CD4-positive, alpha-beta T cell (primary cell): Measurements from ENCODE around the gene ANKDD1B. TPM values are rescaled to one million over a fixed set of nuclear protein-coding genes. Genes with fewer than 3 reads are reported as not detected.

ENCODE experiments used
- ATAC-seq: fragments of 200-7000 bp; cut with Tn5 transposase; one replicate; pipeline ENCODE4 v1.10.0; 2022; ENCODE audit warnings: mild to moderate bottlenecking; ENCODE audit not compliant: poor library complexity
- CTCF ChIA-PET: fragments of 350-600 bp; sonication (Branson Sonifier 250); formaldehyde crosslinking; loops from one replicate; lab custom pipeline; 2021; ENCODE audit warnings: antibody characterized with exemption, inconsistent platforms; lab: Charles Lee
- POLR2A ChIA-PET: fragments of 350-600 bp; sonication (Branson Sonifier 250); formaldehyde crosslinking; loops from one replicate; lab custom pipeline; 2021; ENCODE audit warnings: antibody characterized with exemption, inconsistent platforms; lab: Charles Lee
- DNase-seq, 14 experiments: peaks; one replicate each; pipeline ENCODE4 v3.0.0-alpha.2; 2013 to 2020; ENCODE audit warnings: mixed read lengths in 2 of 14
- H3K27ac ChIP-seq, 2 donors: one replicate each; pipeline versions ENCODE4 v1.5.1 to v1.7.0; 2013; ENCODE audit warnings: low read length in 2 of 2, low read depth in 1 of 2, mild to moderate bottlenecking in 1 of 2
- H3K27me3 ChIP-seq, 2 experiments: 1 replicate in 1 of 2; 2 replicates in 1 of 2; pipeline versions ENCODE4 v1.6.1 to v1.7.0; 2013; ENCODE audit warnings: low read length in 2 of 2, control low read depth in 1 of 2, mild to moderate bottlenecking in 1 of 2, moderate library complexity in 1 of 2; ENCODE audit not compliant: insufficient read depth in 2 of 2, control insufficient read depth in 1 of 2
- H3K36me3 ChIP-seq: one replicate; pipeline ENCODE4 v1.6.1; 2013; ENCODE audit warnings: low read length, control low read depth; ENCODE audit not compliant: insufficient read depth
- H3K4me1 ChIP-seq: one replicate; pipeline ENCODE4 v1.6.1; 2013; ENCODE audit warnings: low read length, control low read depth; ENCODE audit not compliant: insufficient read depth
- H3K4me3 ChIP-seq: one replicate; pipeline ENCODE4 v1.5.1; 2013; ENCODE audit warnings: mild to moderate bottlenecking, low read length, moderate library complexity
- H3K9me3 ChIP-seq, 2 experiments: 1 replicate in 1 of 2; 2 replicates in 1 of 2; pipeline versions ENCODE4 v1.6.1 to v1.7.0; 2013; ENCODE audit warnings: low read length in 2 of 2, mild to moderate bottlenecking in 2 of 2, control low read depth in 1 of 2, moderate library complexity in 1 of 2; ENCODE audit not compliant: control insufficient read depth in 1 of 2, insufficient read depth in 1 of 2
- H3K27ac Mint-ChIP-seq: one replicate; pipeline ENCODE4 v1.8.0; 2020; ENCODE audit warnings: mixed read lengths
- H3K27me3 Mint-ChIP-seq: one replicate; pipeline ENCODE4 v1.8.0; 2021; ENCODE audit warnings: mixed read lengths
- H3K36me3 Mint-ChIP-seq: one replicate; pipeline ENCODE4 v1.8.0; 2021; ENCODE audit warnings: low read depth, mixed read lengths
- H3K4me1 Mint-ChIP-seq: one replicate; pipeline ENCODE4 v1.8.0; 2021; ENCODE audit warnings: low read depth, mixed read lengths
- H3K4me3 Mint-ChIP-seq: one replicate; pipeline ENCODE4 v1.8.0; 2020; ENCODE audit warnings: mild to moderate bottlenecking, mixed read lengths
- H3K9me3 Mint-ChIP-seq: one replicate; pipeline ENCODE4 v1.8.0; 2020; ENCODE audit warnings: mixed read lengths
- intact Hi-C, 2 experiments: fragments of 100-400 bp; cut with DNase I in 1 of 2; cut with micrococcal nuclease in 1 of 2; formaldehyde crosslinking; loops; one replicate each; pipeline versions ENCODE4 v1.15.1 to v1.9.0; 2023 to 2025; cut with DNase I, micrococcal nuclease
- total RNA-seq, 174 experiments: library from RNA in 2 of 174; stranded (reverse) in 2 of 174; gene quantifications; one replicate each; pipeline ENCODE4 v1.2.3 and lab custom pipeline; 2021 to 2026
- TF ChIP-seq, protein P1 (sequence below): fragments of 200-600 bp; IDR thresholded peaks from one replicate; pipeline ENCODE4 v1.8.0; 2022; ENCODE audit warnings: antibody characterized with exemption, mild to moderate bottlenecking

The ANKDD1B gene
- total RNA-seq, 2 experiments from 2014 or later: 0.30 TPM; not detected in 1

DNA sequence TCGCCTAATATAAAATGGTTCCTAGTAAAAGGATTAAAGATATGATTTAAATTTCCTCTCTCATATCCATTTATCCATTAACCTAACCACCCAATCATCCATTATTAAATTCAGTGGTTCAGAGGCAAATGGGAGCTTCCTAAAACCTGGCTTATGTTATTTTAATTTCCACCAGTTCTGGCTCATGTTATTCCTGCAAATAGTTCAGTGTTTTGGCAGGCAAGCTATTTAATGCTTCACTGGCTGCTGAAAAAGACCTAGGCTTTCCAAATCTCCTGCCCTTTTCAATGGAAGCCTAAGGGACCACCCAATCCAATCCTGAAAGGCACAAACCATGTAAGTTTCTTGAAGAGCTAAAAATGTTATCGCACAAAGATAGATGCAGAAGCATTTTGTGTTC is 53.7 kb downstream of the ANKDD1B start:
- H3K27ac Mint-ChIP-seq: no peak overlapping the region
- H3K4me3 ChIP-seq: no peak overlapping the region
- CTCF ChIA-PET: no interaction called here

DNA sequence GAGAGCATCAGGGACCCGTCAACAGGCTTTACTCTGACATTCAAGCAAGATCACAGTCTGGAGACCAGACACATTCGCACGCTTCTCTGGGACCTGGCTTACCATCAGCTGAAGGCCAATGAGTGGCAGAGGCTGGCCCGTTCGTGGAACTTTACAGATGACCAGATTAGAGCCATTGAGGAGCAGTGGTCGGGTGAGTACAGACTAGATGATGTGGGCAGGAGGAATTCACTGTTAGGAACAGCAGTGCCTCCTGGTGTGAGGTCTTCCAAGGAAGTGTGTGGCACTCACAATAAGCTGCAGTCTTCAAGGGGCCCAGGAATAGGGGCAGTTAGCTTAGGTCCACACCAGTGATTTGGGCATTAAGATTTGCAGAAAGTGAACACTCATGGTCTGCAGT is 55.5 kb downstream of the ANKDD1B start:
- POLR2A ChIA-PET: no interaction called here

More for the DNA sequence above, 53.7 kb downstream of the ANKDD1B start:
- Histone ChIP-seq H3K9me3 (no peaks in the 10 kb centered on the region), H3K4me1 (peaks cover 12% of the 10 kb centered on the region), H3K36me3 (no peaks in the 10 kb centered on the region), H3K27me3 (no peaks in the 10 kb centered on the region), H3K27ac (no peak overlapping the region)
- H3K27me3 Mint-ChIP-seq: no peaks in the 10 kb centered on the region
- intact Hi-C loops: no loop called here
- ATAC-seq (no peak), DNase-seq (no peak)
- H3K9me3 Mint-ChIP-seq: no peaks in the 10 kb centered on the region
- TF ChIP-seq, protein P1, sequence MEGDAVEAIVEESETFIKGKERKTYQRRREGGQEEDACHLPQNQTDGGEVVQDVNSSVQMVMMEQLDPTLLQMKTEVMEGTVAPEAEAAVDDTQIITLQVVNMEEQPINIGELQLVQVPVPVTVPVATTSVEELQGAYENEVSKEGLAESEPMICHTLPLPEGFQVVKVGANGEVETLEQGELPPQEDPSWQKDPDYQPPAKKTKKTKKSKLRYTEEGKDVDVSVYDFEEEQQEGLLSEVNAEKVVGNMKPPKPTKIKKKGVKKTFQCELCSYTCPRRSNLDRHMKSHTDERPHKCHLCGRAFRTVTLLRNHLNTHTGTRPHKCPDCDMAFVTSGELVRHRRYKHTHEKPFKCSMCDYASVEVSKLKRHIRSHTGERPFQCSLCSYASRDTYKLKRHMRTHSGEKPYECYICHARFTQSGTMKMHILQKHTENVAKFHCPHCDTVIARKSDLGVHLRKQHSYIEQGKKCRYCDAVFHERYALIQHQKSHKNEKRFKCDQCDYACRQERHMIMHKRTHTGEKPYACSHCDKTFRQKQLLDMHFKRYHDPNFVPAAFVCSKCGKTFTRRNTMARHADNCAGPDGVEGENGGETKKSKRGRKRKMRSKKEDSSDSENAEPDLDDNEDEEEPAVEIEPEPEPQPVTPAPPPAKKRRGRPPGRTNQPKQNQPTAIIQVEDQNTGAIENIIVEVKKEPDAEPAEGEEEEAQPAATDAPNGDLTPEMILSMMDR: no peak
- POLR2A ChIA-PET: interaction anchor here (1.2 kb wide), 1 partner anchor 18 kb away, joined by 3 read pairs; no protein-coding TSS in a partner anchor
- H3K4me3 Mint-ChIP-seq: no peak overlapping the region
- no peaks in the 10 kb centered on the region for H3K36me3 Mint-ChIP-seq
- H3K4me1 Mint-ChIP-seq: peaks cover 14% of the 10 kb centered on the region

DNA sequence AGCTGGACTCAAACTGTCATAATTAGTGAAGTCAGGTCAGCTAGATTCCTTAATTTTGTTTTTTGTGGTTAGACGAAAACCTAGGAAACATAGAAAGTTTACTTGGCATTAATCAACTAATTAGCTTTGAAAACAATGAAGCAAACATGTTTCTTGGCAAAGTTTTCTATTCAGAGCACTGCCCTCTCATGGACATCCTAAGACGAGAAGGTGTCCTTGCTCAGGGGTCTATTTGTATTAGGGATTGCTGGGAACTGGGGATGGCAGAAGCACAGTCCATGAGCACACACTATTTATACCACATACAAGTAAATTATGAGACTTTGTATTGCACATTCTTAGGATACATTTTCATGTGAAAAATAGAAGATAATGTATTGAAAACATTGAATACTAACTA is 56.3 kb downstream of the ANKDD1B start:
- Mint-ChIP-seq H3K27ac (no peak overlapping the region), H3K9me3 (no peaks in the 10 kb centered on the region), H3K4me1 (peaks cover 14% of the 10 kb centered on the region), H3K36me3 (peaks cover 6% of the 10 kb centered on the region), H3K27me3 (no peaks in the 10 kb centered on the region), H3K4me3 (no peak overlapping the region)
- Histone ChIP-seq H3K4me3 (no peak overlapping the region), H3K4me1 (peaks cover 12% of the 10 kb centered on the region), H3K9me3 (no peaks in the 10 kb centered on the region), H3K27ac (no peak overlapping the region), H3K27me3 (no peaks in the 10 kb centered on the region), H3K36me3 (no peaks in the 10 kb centered on the region)
- TF ChIP-seq, protein P1: no peak
- POLR2A ChIA-PET: no interaction called here
- DNase-seq: no peak
- ATAC-seq: no peak
- CTCF ChIA-PET: no interaction called here
- intact Hi-C loops: no loop called here

More for the DNA sequence above, 55.5 kb downstream of the ANKDD1B start:
- H3K4me1 ChIP-seq: peaks cover 12% of the 10 kb centered on the region
- TF ChIP-seq, protein P1: no peak
- H3K4me1 Mint-ChIP-seq: peaks cover 14% of the 10 kb centered on the region
- H3K4me3 ChIP-seq: no peak overlapping the region
- no peak overlapping the region for H3K27ac ChIP-seq
- no peaks in the 10 kb centered on the region for H3K9me3 ChIP-seq
- DNase-seq (no peak), ATAC-seq (no peak)
- H3K27ac Mint-ChIP-seq: no peak overlapping the region
- H3K27me3 ChIP-seq: no peaks in the 10 kb centered on the region
- no peaks in the 10 kb centered on the region for H3K9me3 Mint-ChIP-seq
- no peak overlapping the region for H3K4me3 Mint-ChIP-seq
- no peaks in the 10 kb centered on the region for H3K36me3 ChIP-seq
- intact Hi-C loops: no loop called here
- CTCF ChIA-PET: no interaction called here
- no peaks in the 10 kb centered on the region for H3K36me3 Mint-ChIP-seq
- H3K27me3 Mint-ChIP-seq: no peaks in the 10 kb centered on the region
